HCT116 (cell line): Measurements from ENCODE around the gene ASIP. TPM values are rescaled to one million over a fixed set of nuclear protein-coding genes. Genes with fewer than 3 reads are reported as not detected.

Experiments used
- ATAC-seq: fragments of 200-7000 bp; cut with Tn5 transposase; 2 replicates; pipeline ENCODE4 v1.9.1; 2020; ENCODE audit warnings: mild to moderate bottlenecking, moderate library complexity
- BruUV-seq: library from RNA; stranded (reverse); fragments of 400-500 nt; replicated peaks from 2 replicates; lab custom pipeline; 2021; lab: Mats Ljungman, UMichigan
- CTCF ChIA-PET: fragments of 300-600 bp; sonication (Branson Sonifier 250); formaldehyde crosslinking; loops from one replicate; lab custom pipeline; 2021; ENCODE audit warnings: antibody characterized with exemption; lab: Charles Lee
- POLR2A ChIA-PET: fragments of 300-600, 350-600 bp; sonication (Branson Sonifier 250); formaldehyde crosslinking; loops from one replicate; lab custom pipeline; 2021; ENCODE audit warnings: antibody characterized with exemption; lab: Charles Lee
- RAD21 ChIA-PET, 2 experiments: fragments of 300-600 bp; sonication (Branson Sonifier 250); formaldehyde crosslinking; loops; one replicate each; lab custom pipeline; 2023; ENCODE audit warnings: low total read pairs in 2 of 2; ENCODE audit not compliant: uncharacterized antibody in 2 of 2, unreplicated experiment in 2 of 2, low non-redundant PET in 1 of 2; lab: Charles Lee
- DNase-seq: peaks from one replicate; pipeline ENCODE4 v3.0.0-alpha.2; 2010; ENCODE audit warnings: low read depth, low spot score
- H2AFZ ChIP-seq: fragments of 200-600 bp; shearing (Covaris generic), sonication (generic); 2 replicates; pipeline ENCODE4 v1.6.1; 2017; ENCODE audit warnings: low read depth, mixed run types, mixed read lengths, antibody characterized with exemption, low read length; ENCODE audit not compliant: poor library complexity, severe bottlenecking
- H3K27ac ChIP-seq: 2 replicates; pipeline ENCODE4 v1.5.1; 2012; ENCODE audit warnings: low read depth, low read length
- H3K27me3 ChIP-seq: fragments of 200-600 bp; sonication (generic); 2 replicates; pipeline ENCODE4 v1.6.1; 2016; ENCODE audit warnings: mixed run types, low read length, mixed read lengths; ENCODE audit not compliant: insufficient read depth
- H3K36me3 ChIP-seq, 2 experiments: fragments of 200-500 bp in 1 of 2; fragments of 200-600 bp in 1 of 2; sonication (Bioruptor generic) in 1 of 2; sonication (generic) in 1 of 2; 2 replicates each; pipeline versions ENCODE4 v1.5.1 to v1.6.1; 2014 to 2016; ENCODE audit warnings: low read length in 2 of 2, inconsistent platforms in 1 of 2, mixed read lengths in 1 of 2, mixed run types in 1 of 2; ENCODE audit not compliant: insufficient read depth in 2 of 2, control insufficient read depth in 1 of 2
- H3K4me1 ChIP-seq, 2 experiments: fragments of 200-600 bp in 1 of 2; sonication (generic) in 1 of 2; 2 replicates each; pipeline versions ENCODE4 v1.5.1 to v1.6.1; 2012 to 2017; ENCODE audit warnings: low read length in 2 of 2, inconsistent platforms in 1 of 2, mild to moderate bottlenecking in 1 of 2, mixed read lengths in 1 of 2, mixed run types in 1 of 2, moderate library complexity in 1 of 2; ENCODE audit not compliant: insufficient read depth in 2 of 2, control insufficient read depth in 1 of 2
- H3K4me2 ChIP-seq: fragments of 200-600 bp; sonication (generic); 2 replicates; pipeline ENCODE4 v1.6.1; 2017; ENCODE audit warnings: mixed run types, low read length, mixed read lengths
- H3K4me3 ChIP-seq, 2 experiments: fragments of 200-600 bp in 1 of 2; sonication (generic) in 1 of 2; replicated peaks in 1 of 2; 2 replicates each; pipeline ENCODE4 v1.5.1; 2011 to 2016; ENCODE audit warnings: low read length in 2 of 2, control low read depth in 1 of 2, low read depth in 1 of 2, mild to moderate bottlenecking in 1 of 2, mixed read lengths in 1 of 2, mixed run types in 1 of 2
- H3K79me2 ChIP-seq: fragments of 200-600 bp; sonication (generic); 2 replicates; pipeline ENCODE4 v1.6.1; 2017; ENCODE audit warnings: mild to moderate bottlenecking, mixed run types, low read length, moderate library complexity, mixed read lengths; ENCODE audit not compliant: insufficient read depth
- H3K9ac ChIP-seq: fragments of 200-600 bp; sonication (generic); 2 replicates; pipeline ENCODE4 v1.6.1; 2016; ENCODE audit warnings: low read length, mixed read lengths
- H3K9me2 ChIP-seq: fragments of 200-600 bp; sonication (generic), shearing (Covaris generic); 2 replicates; pipeline ENCODE4 v1.6.1; 2017; ENCODE audit warnings: mixed run types, mild to moderate bottlenecking, moderate library complexity; ENCODE audit not compliant: insufficient read depth
- H3K9me3 ChIP-seq, 2 experiments: fragments of 200-500 bp in 1 of 2; fragments of 200-600 bp in 1 of 2; sonication (Bioruptor generic) in 1 of 2; sonication (generic) in 1 of 2; 2 replicates each; pipeline ENCODE4 v1.6.1; 2014 to 2017; ENCODE audit warnings: low read length in 2 of 2, mixed read lengths in 2 of 2, inconsistent platforms in 1 of 2, low read depth in 1 of 2, mild to moderate bottlenecking in 1 of 2, mixed run types in 1 of 2, moderate library complexity in 1 of 2; ENCODE audit not compliant: control insufficient read depth in 1 of 2, insufficient read depth in 1 of 2
- H4K20me1 ChIP-seq: fragments of 200-600 bp; sonication (generic), shearing (Covaris generic); 2 replicates; pipeline ENCODE4 v1.6.1; 2017; ENCODE audit warnings: mixed run types, mild to moderate bottlenecking, moderate library complexity; ENCODE audit not compliant: insufficient read depth
- ATF3 ChIP-seq: IDR thresholded peaks from 2 replicates; pipeline ENCODE4 v1.6.1; 2012
- CBX3 ChIP-seq: IDR thresholded peaks from 2 replicates; pipeline ENCODE4 v1.6.1; 2012; ENCODE audit warnings: low read depth
- CEBPB ChIP-seq: IDR thresholded peaks from 2 replicates; pipeline ENCODE4 v1.6.1; 2012; ENCODE audit warnings: low read depth
- ELF1 ChIP-seq: IDR thresholded peaks from 2 replicates; pipeline ENCODE4 v1.6.1; 2012; ENCODE audit warnings: low read depth, borderline replicate concordance
- EZH2 ChIP-seq: fragments of 200-600 bp; sonication (generic); IDR thresholded peaks from 2 replicates; pipeline ENCODE4 v1.6.1; 2017; ENCODE audit warnings: antibody characterized with exemption, mixed run types
- EZH2phosphoT487 ChIP-seq: fragments of 200-600 bp; IDR thresholded peaks from 2 replicates; pipeline ENCODE4 v1.6.1; 2018; ENCODE audit warnings: antibody characterized with exemption, borderline replicate concordance
- FOSL1 ChIP-seq: IDR thresholded peaks from 2 replicates; pipeline ENCODE4 v1.6.1; 2012; ENCODE audit warnings: low read depth
- JUND ChIP-seq: IDR thresholded peaks from 2 replicates; pipeline ENCODE4 v1.6.1; 2012
- MAX ChIP-seq: IDR thresholded peaks from 2 replicates; pipeline ENCODE4 v1.6.1; 2012
- POLR2A ChIP-seq: IDR thresholded peaks from 2 replicates; pipeline ENCODE4 v1.7.0; 2011; ENCODE audit warnings: borderline replicate concordance; ENCODE audit not compliant: insufficient read depth, insufficient read length; ENCODE audit errors: extremely low read depth
- POLR2AphosphoS5 ChIP-seq: IDR thresholded peaks from 2 replicates; pipeline ENCODE4 v1.6.1; 2011; ENCODE audit warnings: mild to moderate bottlenecking, low read depth, low read length, moderate library complexity
- RAD21 ChIP-seq: IDR thresholded peaks from 2 replicates; pipeline ENCODE4 v1.6.1; 2012; ENCODE audit warnings: low read depth, mild to moderate bottlenecking
- REST ChIP-seq: IDR thresholded peaks from 2 replicates; pipeline ENCODE4 v1.6.1; 2012; ENCODE audit warnings: low read depth
- SRF ChIP-seq: IDR thresholded peaks from 2 replicates; pipeline ENCODE4 v1.6.1; 2012; ENCODE audit warnings: low read depth
- TCF7L2 ChIP-seq: IDR thresholded peaks from 2 replicates; pipeline ENCODE4 v1.7.0; 2011; ENCODE audit warnings: borderline replicate concordance, inconsistent platforms; ENCODE audit not compliant: insufficient read depth, insufficient read length; ENCODE audit errors: extremely low read depth
- YY1 ChIP-seq: IDR thresholded peaks from 2 replicates; pipeline ENCODE4 v1.6.1; 2011; ENCODE audit warnings: low read length, low read depth, moderate library complexity, mild to moderate bottlenecking; ENCODE audit not compliant: insufficient replicate concordance; ENCODE audit errors: extremely low read depth
- ZBTB33 ChIP-seq: IDR thresholded peaks from 2 replicates; pipeline ENCODE4 v1.6.1; 2011; ENCODE audit warnings: mild to moderate bottlenecking, low read length, moderate library complexity; ENCODE audit not compliant: insufficient replicate concordance; ENCODE audit errors: extremely low read depth
- ZFX ChIP-seq: fragments of 450-650 bp; IDR thresholded peaks from 2 replicates; pipeline ENCODE4 v1.6.1; 2017
- intact Hi-C: fragments of 100-400 bp; cut with micrococcal nuclease; formaldehyde crosslinking; loops from 2 replicates; pipeline ENCODE4 v1.10.0; 2022
- total RNA-seq: library from RNA; stranded (reverse); gene quantifications from one replicate; pipeline ENCODE4 v1.2.1, GENCODE V29; 2021; ENCODE audit not compliant: unreplicated experiment

Gene ASIP
- total RNA-seq, 1 experiment from 2014 or later, result not detected

- intact Hi-C loops, result no loop called here
- ChIA-PET POLR2A (no interaction called here), CTCF (no interaction called here)
Measured at GRCh38 chr20:34268145-34268544, 26.9 kb downstream of the ASIP start.

More at GRCh38 chr20:34268145-34268544, 26.9 kb downstream of the ASIP start:
- Histone ChIP-seq H3K36me3 (peaks cover under 1 to 6% of the 10 kb centered on the region in 2 experiments; a peak in 2 of 4 replicates), H3K9ac (no peak overlapping the region), H3K4me1 (no peaks in the 10 kb centered on the region), H3K4me3 (no peak overlapping the region), H4K20me1 (no peaks in the 10 kb centered on the region), H3K27ac (no peak overlapping the region), H3K27me3 (no peaks in the 10 kb centered on the region), H2AFZ (no peak overlapping the region), H3K79me2 (no peaks in the 10 kb centered on the region), H3K4me2 (no peak overlapping the region), H3K9me2 (no peaks in the 10 kb centered on the region), H3K9me3 (no peaks in the 10 kb centered on the region)
- RAD21 ChIA-PET, result no interaction called here
- BruUV-seq, result no TSS peak
- no peak for ATAC-seq
- no peak for DNase-seq
- TF ChIP-seq YY1, result no peak
- TF ChIP-seq EZH2, result no peak
- TF ChIP-seq CEBPB, result no peak
- no peak for TF ChIP-seq RAD21
- TF ChIP-seq MAX, result no peak
- TF ChIP-seq ELF1, result no peak
- no peak for TF ChIP-seq ZFX
- no peak for TF ChIP-seq TCF7L2
- TF ChIP-seq CBX3, result no peak
- TF ChIP-seq JUND, result no peak
- no peak for TF ChIP-seq ZBTB33
- TF ChIP-seq REST, result no peak
- no peak for TF ChIP-seq FOSL1
- TF ChIP-seq ATF3, result no peak
- no peak for TF ChIP-seq EZH2phosphoT487
- no peak for TF ChIP-seq POLR2A
- TF ChIP-seq POLR2AphosphoS5, result no peak
- TF ChIP-seq SRF, result no peak
